ENCODE data around the gene HHAT. TPM values are rescaled to one million over a fixed set of nuclear protein-coding genes. Genes with fewer than 3 reads are reported as not detected.

HHAT gene
- total and polyA plus RNA-seq, 2 of the 4 experiments (the other 2 are of a cell fraction), result 1.7 to 2.5 TPM

DNA sequence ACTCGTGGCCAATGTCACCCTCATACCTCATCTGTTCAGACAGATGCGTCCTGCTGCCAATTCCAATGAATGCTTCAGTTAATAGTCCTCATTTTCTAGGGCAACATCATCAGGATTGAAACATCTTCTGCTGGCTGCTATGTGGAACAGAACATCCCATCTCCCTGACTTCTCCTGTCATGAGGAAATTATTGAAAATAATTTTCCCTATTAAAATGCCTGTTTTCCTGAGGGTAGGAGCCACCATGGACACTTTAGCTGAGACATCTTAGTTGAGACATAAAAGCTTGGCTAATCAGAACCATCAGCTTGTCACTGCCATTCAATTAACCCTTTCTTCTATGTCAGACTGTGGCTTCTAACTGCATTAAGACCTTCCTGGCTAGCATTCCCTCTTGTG lies 396.1 kb downstream of the HHAT start:
- Histone ChIP-seq H4K8ac (ENCODE audit: low read depth in 2 of 2, low read length in 2 of 2) (no peak overlapping the region), H3K56ac (ENCODE audit: extremely low read depth, insufficient read depth, low read length) (no peak overlapping the region), H2BK120ac (ENCODE audit: low read depth, low read length) (no peak overlapping the region), H3K23ac (ENCODE audit: low read depth, low read length) (no peak overlapping the region), H3K4ac (ENCODE audit: low read depth, low read length) (no peak overlapping the region), H3K27me3 (ENCODE audit: control insufficient read depth, insufficient read depth, low read length) (no peaks in the 10 kb centered on the region), H3K4me3 (ENCODE audit: insufficient read depth, low read depth, low read length) (no peak overlapping the region), H3K9ac (ENCODE audit: low read depth, low read length) (no peak overlapping the region), H3K18ac (ENCODE audit: low read depth, low read length) (no peak overlapping the region), H3K79me1 (ENCODE audit: low read depth in 1 of 2, low read length in 2 of 2) (no peaks in the 10 kb centered on the region), H2AK9ac (replicated peaks; ENCODE audit: low read depth, low read length, poor library complexity) (no peak overlapping the region), H3K36me3 (ENCODE audit: control insufficient read depth, insufficient read depth, low read length) (no peaks in the 10 kb centered on the region), H3K9me3 (ENCODE audit: control insufficient read depth, insufficient read depth, low read length) (no peaks in the 10 kb centered on the region), H3K27ac (ENCODE audit: insufficient read depth, low read length) (no peak overlapping the region), H4K20me1 (ENCODE audit: insufficient read depth, low read length) (no peaks in the 10 kb centered on the region), H3K4me2 (ENCODE audit: low read depth, low read length) (no peak overlapping the region), H3K14ac (replicated peaks; ENCODE audit: low read depth, low read length) (no peak overlapping the region), H3K4me1 (ENCODE audit: control insufficient read depth, insufficient read depth, low read length) (no peaks in the 10 kb centered on the region), H2AK5ac (ENCODE audit: low read depth, low read length) (no peak overlapping the region), H2BK20ac (ENCODE audit: low read depth, low read length) (no peak overlapping the region), H2BK5ac (ENCODE audit: low read depth, low read length, poor library complexity, severe bottlenecking) (no peak overlapping the region), H3K9me1 (ENCODE audit: insufficient read depth, low read length) (no peaks in the 10 kb centered on the region), H2AFZ (replicated peaks; ENCODE audit: low read length, poor library complexity) (no peak overlapping the region), H2BK15ac (ENCODE audit: low read depth, low read length) (no peak overlapping the region), H4K5ac (ENCODE audit: low read depth, low read length) (no peak overlapping the region), H4K91ac (ENCODE audit: insufficient read depth, low read depth, low read length) (no peak overlapping the region)
- DNase-seq, result no peak
- POLR2A ChIA-PET (ENCODE audit: unreplicated experiment), result no interaction called here
- no peak for ATAC-seq (ENCODE audit: low read depth)
- intact Hi-C loops (cut with micrococcal nuclease), result no loop called here
- dilution Hi-C loops (cut with HindIII; ENCODE audit: low sequenced_read_pairs, unreplicated experiment), result no loop called here
- in situ Hi-C loops (cut with MboI; ENCODE audit: low sequenced_read_pairs), result no loop called here
- BruUV-seq (replicated peaks), result no TSS peak
- CTCF ChIA-PET, result no interaction called here
- TF ChIP-seq SMC3 (IDR thresholded peaks at IDR 0.05; ENCODE audit: low read depth, low read length) (no peak), POLR2A (IDR thresholded peaks at IDR 0.05; ENCODE audit: low read depth, low read length) (no peak), CEBPB (IDR thresholded peaks at IDR 0.05; ENCODE audit: low read depth, low read length) (no peak), MAFK (IDR thresholded peaks at IDR 0.05; ENCODE audit: low read depth, low read length) (no peak), RAD21 (IDR thresholded peaks at IDR 0.05; ENCODE audit: low read length) (no peak), MAZ (IDR thresholded peaks at IDR 0.05; ENCODE audit: borderline replicate concordance, low read depth, low read length) (no peak), RCOR1 (IDR thresholded peaks at IDR 0.05; ENCODE audit: insufficient replicate concordance, low read length) (no peak), NFE2L2 (IDR thresholded peaks at IDR 0.05; ENCODE audit: low read depth, low read length) (no peak), FOS (IDR thresholded peaks at IDR 0.05; ENCODE audit: low read depth, low read length) (no peak)
- TF ChIP-seq, protein P1, sequence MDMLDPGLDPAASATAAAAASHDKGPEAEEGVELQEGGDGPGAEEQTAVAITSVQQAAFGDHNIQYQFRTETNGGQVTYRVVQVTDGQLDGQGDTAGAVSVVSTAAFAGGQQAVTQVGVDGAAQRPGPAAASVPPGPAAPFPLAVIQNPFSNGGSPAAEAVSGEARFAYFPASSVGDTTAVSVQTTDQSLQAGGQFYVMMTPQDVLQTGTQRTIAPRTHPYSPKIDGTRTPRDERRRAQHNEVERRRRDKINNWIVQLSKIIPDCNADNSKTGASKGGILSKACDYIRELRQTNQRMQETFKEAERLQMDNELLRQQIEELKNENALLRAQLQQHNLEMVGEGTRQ (IDR thresholded peaks at IDR 0.05; ENCODE audit: low read depth, low read length), result no peak
- TF ChIP-seq, protein P2, sequence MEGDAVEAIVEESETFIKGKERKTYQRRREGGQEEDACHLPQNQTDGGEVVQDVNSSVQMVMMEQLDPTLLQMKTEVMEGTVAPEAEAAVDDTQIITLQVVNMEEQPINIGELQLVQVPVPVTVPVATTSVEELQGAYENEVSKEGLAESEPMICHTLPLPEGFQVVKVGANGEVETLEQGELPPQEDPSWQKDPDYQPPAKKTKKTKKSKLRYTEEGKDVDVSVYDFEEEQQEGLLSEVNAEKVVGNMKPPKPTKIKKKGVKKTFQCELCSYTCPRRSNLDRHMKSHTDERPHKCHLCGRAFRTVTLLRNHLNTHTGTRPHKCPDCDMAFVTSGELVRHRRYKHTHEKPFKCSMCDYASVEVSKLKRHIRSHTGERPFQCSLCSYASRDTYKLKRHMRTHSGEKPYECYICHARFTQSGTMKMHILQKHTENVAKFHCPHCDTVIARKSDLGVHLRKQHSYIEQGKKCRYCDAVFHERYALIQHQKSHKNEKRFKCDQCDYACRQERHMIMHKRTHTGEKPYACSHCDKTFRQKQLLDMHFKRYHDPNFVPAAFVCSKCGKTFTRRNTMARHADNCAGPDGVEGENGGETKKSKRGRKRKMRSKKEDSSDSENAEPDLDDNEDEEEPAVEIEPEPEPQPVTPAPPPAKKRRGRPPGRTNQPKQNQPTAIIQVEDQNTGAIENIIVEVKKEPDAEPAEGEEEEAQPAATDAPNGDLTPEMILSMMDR (conservative IDR thresholded peaks at IDR 0.05; ENCODE audit: low read depth, low read length), result no peak
- WGBS, 2 experiments (ENCODE audit: extremely low coverage in 2 of 2, insufficient read length in 1 of 2), result no CpG with 5 or more reads among the region's 2 CpGs
